K562 (cell line): ENCODE data around the gene ICA1. TPM values are rescaled to one million over a fixed set of nuclear protein-coding genes. Genes with fewer than 3 reads are reported as not detected.

ENCODE experiments used
- ATAC-seq: fragments of 200-7000 bp; cut with Tn5 transposase; 3 replicates; pipeline ENCODE4 v1.9.1; 2020; ENCODE audit warnings: moderate library complexity
- BruUV-seq: library from RNA; stranded (reverse); fragments of 400-500 nt; replicated peaks from 2 replicates; lab custom pipeline; 2021; lab: Mats Ljungman, UMichigan
- CTCF ChIA-PET: fragments of 300-600 bp; formaldehyde crosslinking; extraction: SDS; loops from one replicate; lab custom pipeline; 2021; ENCODE audit warnings: low intra/inter-chr PET ratio; lab: Yijun Ruan, JAX
- POLR2A ChIA-PET: fragments of 300-600, 350-650 bp; sonication (Branson Sonifier 250); formaldehyde crosslinking; extraction: SDS; loops from one replicate; lab custom pipeline; 2021; ENCODE audit warnings: antibody characterized with exemption, inconsistent platforms; lab: Yijun Ruan, JAX
- DNase-seq, 4 experiments: peaks; one replicate each; pipeline versions ENCODE4 v3.0.0 to v3.0.0-alpha.2; 2011 to 2018; ENCODE audit warnings: low spot score in 3 of 4, mixed read lengths in 3 of 4; ENCODE audit errors: extremely low read depth in 1 of 4
- FAIRE-seq: peaks from 2 replicates; lab custom pipeline; 2011; peaks lifted over from hg19 to GRCh38; lab: Jason Lieb, UNC
- H2AFZ ChIP-seq: 2 replicates; pipeline ENCODE4 v1.6.0; 2011; ENCODE audit warnings: low read depth, low read length, control low read depth, inconsistent platforms
- H3K27ac ChIP-seq: fragments of 200-600 bp; 3 replicates; pipeline ENCODE4 v1.8.0; 2011; ENCODE audit warnings: low read depth, mild to moderate bottlenecking, control low read depth, inconsistent platforms, low read length, moderate library complexity, mixed read lengths; ENCODE audit errors: extremely low read depth
- H3K27me3 ChIP-seq, 2 experiments: fragments of 300-600 bp in 1 of 2; 2 replicates in 1 of 2; 3 replicates in 1 of 2; pipeline versions ENCODE4 v1.6.0 to v1.8.0; 2011; ENCODE audit warnings: inconsistent platforms in 2 of 2, low read length in 2 of 2, mild to moderate bottlenecking in 1 of 2, mixed read lengths in 1 of 2, moderate library complexity in 1 of 2; ENCODE audit not compliant: control insufficient read depth in 2 of 2, insufficient read depth in 2 of 2
- H3K36me3 ChIP-seq: fragments of 300-600 bp; 3 replicates; pipeline ENCODE4 v1.8.0; 2011; ENCODE audit warnings: mild to moderate bottlenecking, low read length, inconsistent platforms; ENCODE audit not compliant: control insufficient read depth, insufficient read depth
- H3K4me1 ChIP-seq, 2 experiments: fragments of 200-600 bp in 1 of 2; replicated peaks in 1 of 2; 2 replicates in 1 of 2; 3 replicates in 1 of 2; pipeline versions ENCODE4 v1.5.1 to v1.8.0; 2011; ENCODE audit warnings: inconsistent platforms in 2 of 2, low read length in 2 of 2, mild to moderate bottlenecking in 1 of 2, mixed read lengths in 1 of 2, moderate library complexity in 1 of 2; ENCODE audit not compliant: control insufficient read depth in 2 of 2, insufficient read depth in 2 of 2
- H3K4me2 ChIP-seq: 2 replicates; pipeline ENCODE4 v1.6.1; 2011; ENCODE audit warnings: low read length, control low read depth, inconsistent platforms, mixed read lengths; ENCODE audit not compliant: insufficient read depth
- H3K4me3 ChIP-seq: fragments of 200-600 bp; sonication (generic), shearing (Covaris generic); 2 replicates; pipeline ENCODE4 v1.5.1; 2016; ENCODE audit warnings: control low read depth, inconsistent platforms
- H3K79me2 ChIP-seq: fragments of 200-600 bp; 3 replicates; pipeline ENCODE4 v1.8.0; 2011; ENCODE audit warnings: low read length, inconsistent platforms; ENCODE audit not compliant: control insufficient read depth, insufficient read depth
- H3K9ac ChIP-seq, 2 experiments: 2 replicates each; pipeline versions ENCODE4 v1.6.0 to v1.6.1; 2011; ENCODE audit warnings: low read depth in 2 of 2, low read length in 2 of 2, control low read depth in 1 of 2, inconsistent platforms in 1 of 2, mild to moderate bottlenecking in 1 of 2, mixed read lengths in 1 of 2; ENCODE audit not compliant: insufficient read depth in 1 of 2
- H3K9me1 ChIP-seq: one replicate; pipeline ENCODE4 v1.6.0; 2011; ENCODE audit warnings: inconsistent platforms, mild to moderate bottlenecking, low read length, moderate library complexity; ENCODE audit not compliant: control insufficient read depth, insufficient read depth
- H3K9me3 ChIP-seq: replicated peaks from 2 replicates; pipeline ENCODE4 v1.5.1; 2011; ENCODE audit warnings: low read depth, low read length, inconsistent platforms; ENCODE audit not compliant: control insufficient read depth, insufficient read depth
- H4K20me1 ChIP-seq: replicated peaks from 2 replicates; pipeline ENCODE4 v1.6.1; 2011; ENCODE audit warnings: low read length, inconsistent platforms, mixed read lengths; ENCODE audit not compliant: control insufficient read depth, insufficient read depth
- BMI1 ChIP-seq: fragments of 150-350 bp; IDR thresholded peaks from 2 replicates; pipeline ENCODE4 v1.6.1; 2014; ENCODE audit warnings: low read length
- GMEB1 ChIP-seq: fragments of 250-450 bp; sonication (Bioruptor Pico); IDR thresholded peaks from 2 replicates; pipeline ENCODE4 v1.4.0; 2020; ENCODE audit warnings: mild to moderate bottlenecking
- MAFF ChIP-seq: IDR thresholded peaks from 2 replicates; pipeline ENCODE4 v1.6.1; 2012; ENCODE audit warnings: low read length, improper control_type of control experiment
- MAFG ChIP-seq: fragments of 450-650 bp; conservative IDR thresholded peaks from 2 replicates; pipeline ENCODE4 v1.6.1; 2016; ENCODE audit warnings: missing genetic modification characterization, missing compliant biosample characterization
- MCM5 ChIP-seq: fragments of 450-650 bp; IDR thresholded peaks from 2 replicates; pipeline ENCODE4 v1.6.1; 2016; ENCODE audit warnings: low read depth
- POLR2B ChIP-seq: fragments of 450-650 bp; IDR thresholded peaks from 2 replicates; pipeline ENCODE4 v1.6.1; 2018; ENCODE audit warnings: low read depth; ENCODE audit not compliant: partially characterized antibody
- RBM25 ChIP-seq: fragments of 200-400 bp; formaldehyde crosslinking; IDR thresholded peaks from 2 replicates; pipeline ENCODE4 v1.6.1; 2018; ENCODE audit warnings: low read length, low read depth, moderate library complexity; ENCODE audit not compliant: severe bottlenecking
- TBP ChIP-seq: optimal IDR thresholded peaks from 2 replicates; pipeline ENCODE3; 2011; ENCODE audit warnings: low read depth, low read length, improper control_type of control experiment
- UBTF ChIP-seq, 2 experiments: IDR thresholded peaks; 2 replicates each; pipeline ENCODE4 v1.6.1; 2012; ENCODE audit warnings: improper control_type of control experiment in 2 of 2, low read depth in 2 of 2, low read length in 2 of 2, borderline replicate concordance in 1 of 2
- ZNF212 ChIP-seq: fragments of 450-650 bp; formaldehyde crosslinking; IDR thresholded peaks from 2 replicates; pipeline ENCODE4 v1.4.0; 2020; ENCODE audit warnings: mild to moderate bottlenecking
- ZNF263 ChIP-seq: sonication (generic); formaldehyde crosslinking; IDR thresholded peaks from 2 replicates; pipeline ENCODE4 v1.8.0; 2022; ENCODE audit warnings: mild to moderate bottlenecking, missing genetic modification reagents, borderline replicate concordance
- ZNF444 ChIP-seq: fragments of 250-450 bp; sonication (Bioruptor Pico); IDR thresholded peaks from 2 replicates; pipeline ENCODE4 v1.4.0; 2020; ENCODE audit warnings: mild to moderate bottlenecking, moderate library complexity
- ZNF639 ChIP-seq, 2 experiments: fragments of 200-800 bp in 1 of 2; sonication (Bioruptor generic) in 1 of 2; sonication (generic) in 1 of 2; formaldehyde crosslinking in 1 of 2; IDR thresholded peaks in 1 of 2; conservative IDR thresholded peaks in 1 of 2; 2 replicates each; pipeline versions ENCODE4 v1.5.0 to v1.6.1; 2016 to 2020; ENCODE audit warnings: missing compliant biosample characterization in 1 of 2, missing genetic modification characterization in 1 of 2, missing genetic modification reagents in 1 of 2
- ZSCAN32 ChIP-seq: fragments of 450-650 bp; formaldehyde crosslinking; IDR thresholded peaks from 2 replicates; pipeline ENCODE4 v1.4.0; 2020; ENCODE audit warnings: mild to moderate bottlenecking, moderate library complexity
- WGBS: fragments of 100-300 bp; shearing (Covaris generic); methylation state at CpG from one replicate; pipeline ENCODE4 v1.1.6; 2016; ENCODE audit warnings: low coverage, mixed read lengths; ENCODE audit not compliant: insufficient coverage; ENCODE audit errors: missing lambda C conversion rate; 5-methylcytosine and 5-hydroxymethylcytosine counted together
- in situ Hi-C: fragments of 300-500 bp; cut with MboI; formaldehyde crosslinking; loops from 4 replicates; pipeline ENCODE4 v1.15.0; 2018; ENCODE audit warnings: inconsistent platforms, mixed read lengths
- intact Hi-C: fragments of 100-400 bp; cut with micrococcal nuclease; formaldehyde crosslinking; loops from 2 replicates; pipeline ENCODE4 v1.14.2; 2022
- polyA plus RNA-seq, 8 experiments: library from polyadenylated mRNA; depleted of rRNA in 4 of 8; stranded (reverse) in 5 of 8; unstranded in 3 of 8; fragments of >200 nt; fragmentation: Nextera tagmentation in 2 of 8; fragmentation: Illumina TruSeq in 1 of 8; extraction: Ambion mirVana in 2 of 8; extraction: Trizol in 1 of 8; gene quantifications; 2 replicates each; pipeline versions ENCODE4 v1.2.1 to v1.2.3, GENCODE V29; 2011 to 2014; ENCODE audit warnings: inconsistent platforms in 1 of 8, missing spikeins in 1 of 8
- total RNA-seq, 7 experiments: library from RNA; depleted of rRNA in 6 of 7; stranded (reverse); fragments of >200 nt in 6 of 7; fragmentation: Illumina TruSeq in 2 of 7; extraction: Trizol in 2 of 7; gene quantifications; 2 replicates each; pipeline versions ENCODE4 v1.2.1 to v1.2.3, GENCODE V29; 2011 to 2021; ENCODE audit warnings: low replicate concordance in 1 of 7

Gene ICA1
- total and polyA plus RNA-seq, 9 of the 15 experiments (the other 6 are each of a cell fraction or from before 2014, with no cell fraction given): 7.1 to 22.3 (median 16.4) TPM

GRCh38 chr7:8130663-8131062 is 131.3 kb downstream of the ICA1 start:
- intact Hi-C loops (no loop called here), in situ Hi-C loops (no loop called here)
- Histone ChIP-seq H3K4me1 (peaks cover 5 to 37% of the 10 kb centered on the region in 2 experiments; a peak in 4 of 5 replicates), H3K9ac (no peak overlapping the region), H3K9me3 (no peaks in the 10 kb centered on the region), H3K9me1 (no peaks in the 10 kb centered on the region), H3K27me3 (no peaks in the 10 kb centered on the region), H3K4me3 (no peak overlapping the region), H3K4me2 (no peak overlapping the region), H3K79me2 (no peaks in the 10 kb centered on the region), H4K20me1 (no peaks in the 10 kb centered on the region), H2AFZ (peak overlapping the region; percentile 17; the same call in 1 of the 2 replicates), H3K27ac (no peak overlapping the region; the same call in 2 of the 3 replicates), H3K36me3 (no peaks in the 10 kb centered on the region; the same call in 2 of the 3 replicates)
- BruUV-seq: no TSS peak
- ChIA-PET CTCF (no interaction called here), POLR2A (no interaction called here)
- DNase-seq (no peak), FAIRE-seq (no peak), ATAC-seq (no peak)
- 93% methylated on average over 1 of the region's 1 CpG for WGBS
- no peak for TF ChIP-seq MCM5
- TF ChIP-seq TBP: no peak
- no peak for TF ChIP-seq BMI1
- TF ChIP-seq GMEB1 (CRISPR knock-in tag): no peak
- no peak for TF ChIP-seq ZNF639 (CRISPR knock-in tag; conservative IDR thresholded peaks at IDR 0.05 in 1 of 2, IDR thresholded peaks at IDR 0.05 in 1 of 2)
- no peak for TF ChIP-seq RBM25
- no peak for TF ChIP-seq ZNF263 (CRISPR knock-in tag)
- TF ChIP-seq POLR2B: no peak
- no peak for TF ChIP-seq ZSCAN32
- no peak for TF ChIP-seq UBTF (IDR thresholded peaks at IDR 0.05; ENCODE audit: borderline replicate concordance in 1 of 2, low read depth in 2 of 2, low read length in 2 of 2)
- TF ChIP-seq MAFF: peak; percentile 84
- TF ChIP-seq ZNF212 (CRISPR knock-in tag): no peak
- peak; percentile 85 for TF ChIP-seq MAFG (tag)
- no peak for TF ChIP-seq ZNF444 (CRISPR knock-in tag)
